GM23338 (cell line): ENCODE data around the gene PDLIM5. TPM values are rescaled to one million over a fixed set of nuclear protein-coding genes. Genes with fewer than 3 reads are reported as not detected.

Experiments
- ATAC-seq: fragments of 200-7000 bp; cut with Tn5 transposase; 3 replicates; pipeline ENCODE4 v1.9.1; 2020
- DNase-seq: peaks from one replicate; pipeline ENCODE4 v3.0.0-alpha.2; 2015; ENCODE audit warnings: low spot score
- H2AFZ ChIP-seq: fragments of 200-600 bp; sonication (generic); 2 replicates; pipeline ENCODE4 v1.8.0; 2016; ENCODE audit warnings: antibody characterized with exemption, mild to moderate bottlenecking, moderate library complexity
- H3F3A ChIP-seq: fragments of 200-600 bp; sonication (generic); replicated peaks from 2 replicates; pipeline ENCODE4 v1.8.0; 2017; ENCODE audit warnings: antibody characterized with exemption, mixed run types, low read depth
- H3K27ac ChIP-seq: fragments of 200-600 bp; sonication (generic); 2 replicates; pipeline ENCODE4 v1.6.1; 2016; ENCODE audit warnings: low read depth
- H3K27me3 ChIP-seq: fragments of 200-600 bp; sonication (generic); 2 replicates; pipeline ENCODE4 v1.8.0; 2016; ENCODE audit warnings: mild to moderate bottlenecking, mixed run types, moderate library complexity; ENCODE audit not compliant: insufficient read depth
- H3K36me3 ChIP-seq: fragments of 200-600 bp; sonication (generic); 2 replicates; pipeline ENCODE4 v1.8.0; 2016; ENCODE audit warnings: mild to moderate bottlenecking; ENCODE audit not compliant: insufficient read depth
- H3K4me1 ChIP-seq: fragments of 200-600 bp; sonication (generic); 2 replicates; pipeline ENCODE4 v1.8.0; 2016; ENCODE audit warnings: mild to moderate bottlenecking, moderate library complexity; ENCODE audit not compliant: insufficient read depth
- H3K4me2 ChIP-seq: fragments of 200-600 bp; sonication (generic); 2 replicates; pipeline ENCODE4 v1.7.1; 2017; ENCODE audit warnings: mixed run types
- H3K4me3 ChIP-seq: fragments of 200-600 bp; sonication (generic); 2 replicates; pipeline ENCODE4 v1.6.1; 2016; ENCODE audit warnings: mixed run types
- H3K79me2 ChIP-seq: fragments of 200-600 bp; sonication (generic); replicated peaks from 2 replicates; pipeline ENCODE4 v1.8.0; 2017; ENCODE audit warnings: mild to moderate bottlenecking; ENCODE audit not compliant: insufficient read depth
- H3K9me2 ChIP-seq: fragments of 200-600 bp; sonication (generic); 2 replicates; pipeline ENCODE4 v1.8.0; 2017; ENCODE audit not compliant: insufficient read depth
- H4K20me1 ChIP-seq: fragments of 200-600 bp; sonication (generic); replicated peaks from 2 replicates; pipeline ENCODE4 v1.8.0; 2017; ENCODE audit warnings: mild to moderate bottlenecking; ENCODE audit not compliant: insufficient read depth
- H3K27ac Mint-ChIP-seq: 2 replicates; pipeline ENCODE4 v1.8.0; 2020; ENCODE audit warnings: inconsistent platforms, mild to moderate bottlenecking, moderate library complexity, mixed read lengths
- H3K27me3 Mint-ChIP-seq: 3 replicates; pipeline ENCODE4 v1.8.0; 2022; ENCODE audit warnings: low read depth, mild to moderate bottlenecking, moderate library complexity, mixed read lengths, inconsistent platforms; ENCODE audit not compliant: insufficient read depth, poor library complexity
- H3K36me3 Mint-ChIP-seq: 3 replicates; pipeline ENCODE4 v1.8.0; 2021; ENCODE audit warnings: low read depth, mild to moderate bottlenecking, inconsistent platforms, moderate library complexity, mixed read lengths
- H3K4me1 Mint-ChIP-seq: 3 replicates; pipeline ENCODE4 v1.8.0; 2020; ENCODE audit warnings: mild to moderate bottlenecking, inconsistent platforms, mixed read lengths
- H3K4me3 Mint-ChIP-seq: 3 replicates; pipeline ENCODE4 v1.8.0; 2021; ENCODE audit warnings: moderate library complexity, mild to moderate bottlenecking, inconsistent platforms, mixed read lengths
- H3K9me3 Mint-ChIP-seq: 3 replicates; pipeline ENCODE4 v1.8.0; 2020; ENCODE audit warnings: moderate library complexity, mild to moderate bottlenecking, inconsistent platforms, mixed read lengths
- CREB1 ChIP-seq: fragments of 250-450 bp; sonication (Bioruptor Pico); IDR thresholded peaks from 2 replicates; pipeline ENCODE4 v1.5.0; 2020; ENCODE audit warnings: low read depth, mild to moderate bottlenecking, moderate library complexity
- CTCF ChIP-seq, 2 experiments: fragments of 200-600 bp in 1 of 2; sonication (generic) in 1 of 2; conservative IDR thresholded peaks; 2 replicates each; pipeline versions ENCODE4 v1.5.1 to v1.6.1; 2016 to 2017; ENCODE audit warnings: antibody characterized with exemption in 2 of 2, low read depth in 2 of 2, mild to moderate bottlenecking in 2 of 2, moderate library complexity in 1 of 2
- EZH2 ChIP-seq: fragments of 200-600 bp; sonication (generic); IDR thresholded peaks from one replicate; pipeline ENCODE4 v1.8.0; 2017; ENCODE audit warnings: antibody characterized with exemption, mild to moderate bottlenecking, low read depth; ENCODE audit not compliant: unreplicated experiment
- EZH2phosphoT487 ChIP-seq: fragments of 200-600 bp; sonication (generic); IDR thresholded peaks from one replicate; pipeline ENCODE4 v1.8.1; 2018; ENCODE audit warnings: antibody characterized with exemption; ENCODE audit not compliant: unreplicated experiment
- JUNB ChIP-seq: IDR thresholded peaks from one replicate; pipeline ENCODE4 v1.6.1; 2016; ENCODE audit warnings: antibody characterized with exemption; ENCODE audit not compliant: unreplicated experiment
- POLR2AphosphoS5 ChIP-seq: IDR thresholded peaks from 2 replicates; pipeline ENCODE4 v1.6.1; 2016; ENCODE audit warnings: antibody characterized with exemption, low read depth
- REST ChIP-seq: IDR thresholded peaks from one replicate; pipeline ENCODE4 v1.6.1; 2018; ENCODE audit warnings: antibody characterized with exemption; ENCODE audit not compliant: unreplicated experiment
- ZNF114 ChIP-seq: fragments of 250-450 bp; sonication (Bioruptor Pico); IDR thresholded peaks from 2 replicates; pipeline ENCODE4 v1.5.0; 2020; ENCODE audit warnings: mild to moderate bottlenecking, moderate library complexity
- ZNF331 ChIP-seq: fragments of 250-450 bp; sonication (Bioruptor Pico); IDR thresholded peaks from 2 replicates; pipeline ENCODE4 v1.5.0; 2020; ENCODE audit warnings: low read depth, mild to moderate bottlenecking, moderate library complexity
- polyA plus RNA-seq: library from polyadenylated mRNA; unstranded; fragments of >200 nt; fragmentation: Nextera tagmentation; extraction: Ambion mirVana; gene quantifications from 2 replicates; pipeline ENCODE4 v1.2.1, GENCODE V29; 2016
- total RNA-seq: library from RNA; depleted of rRNA; stranded (reverse); fragments of >200 nt; shearing (Covaris generic); gene quantifications from 2 replicates; pipeline ENCODE4 v1.2.3, GENCODE V29; 2014
- TF ChIP-seq, protein P1 (sequence below): IDR thresholded peaks from 2 replicates; pipeline ENCODE4 v1.6.1; 2016; ENCODE audit warnings: antibody characterized with exemption

Gene PDLIM5
- total and polyA plus RNA-seq, 2 experiments from 2014 or later, result 45.2 to 53.0 TPM

GRCh38 chr4:94603170-94603747, 151.5 kb downstream of the PDLIM5 start:
- no peak for ATAC-seq
- H3K27ac ChIP-seq, result no peak overlapping the region
- no peak overlapping the region for H2AFZ ChIP-seq
- TF ChIP-seq POLR2AphosphoS5, result no peak
- TF ChIP-seq, protein P1, sequence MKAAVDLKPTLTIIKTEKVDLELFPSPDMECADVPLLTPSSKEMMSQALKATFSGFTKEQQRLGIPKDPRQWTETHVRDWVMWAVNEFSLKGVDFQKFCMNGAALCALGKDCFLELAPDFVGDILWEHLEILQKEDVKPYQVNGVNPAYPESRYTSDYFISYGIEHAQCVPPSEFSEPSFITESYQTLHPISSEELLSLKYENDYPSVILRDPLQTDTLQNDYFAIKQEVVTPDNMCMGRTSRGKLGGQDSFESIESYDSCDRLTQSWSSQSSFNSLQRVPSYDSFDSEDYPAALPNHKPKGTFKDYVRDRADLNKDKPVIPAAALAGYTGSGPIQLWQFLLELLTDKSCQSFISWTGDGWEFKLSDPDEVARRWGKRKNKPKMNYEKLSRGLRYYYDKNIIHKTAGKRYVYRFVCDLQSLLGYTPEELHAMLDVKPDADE, result no peak
- no peak for TF ChIP-seq CREB1 (CRISPR knock-in tag)
- TF ChIP-seq CTCF (conservative IDR thresholded peaks at IDR 0.05; ENCODE audit: low read depth in 2 of 2), result no peak
- no peak for TF ChIP-seq JUNB
- no peak for TF ChIP-seq REST
- TF ChIP-seq EZH2phosphoT487, result no peak
- TF ChIP-seq ZNF331 (CRISPR knock-in tag), result no peak
- TF ChIP-seq EZH2, result no peak
- TF ChIP-seq ZNF114, result no peak
- Mint-ChIP-seq H3K4me1 (no peaks in the 10 kb centered on the region), H3K27me3 (no peaks in the 10 kb centered on the region), H3K36me3 (no peaks in the 10 kb centered on the region), H3K27ac (no peak overlapping the region), H3K9me3 (no peaks in the 10 kb centered on the region), H3K4me3 (no peak overlapping the region)
- H3K27me3 ChIP-seq, result no peaks in the 10 kb centered on the region
- no peaks in the 10 kb centered on the region for H4K20me1 ChIP-seq
- H3K4me1 ChIP-seq, result no peaks in the 10 kb centered on the region
- no peak overlapping the region for H3K4me3 ChIP-seq
- H3K9me2 ChIP-seq, result no peaks in the 10 kb centered on the region
- no peaks in the 10 kb centered on the region for H3F3A ChIP-seq
- no peak for DNase-seq
- H3K36me3 ChIP-seq, result no peaks in the 10 kb centered on the region
- no peak overlapping the region for H3K4me2 ChIP-seq
- no peaks in the 10 kb centered on the region for H3K79me2 ChIP-seq
